Hematopoietic multipotent progenitor cell treated with erythropoietin and hydrocortisone succinate and interleukin-3 and kit ligand, for 17 days (in vitro differentiated cells): ENCODE measurements around the gene UBC.
"Not testable (repeated sequence)": the region's sequence is repeated elsewhere in the genome, so short reads cannot be mapped to it uniquely, and the experiment has no call there.

ENCODE experiments used
- DNase-seq: peaks from one replicate; pipeline ENCODE4 v3.0.0-alpha.2; 2015; ENCODE audit warnings: low spot score

Gene UBC

GRCh38 chr12:124930586-124930985 lies 16.1 kb upstream of the UBC start:
- DNase-seq: peak; percentile 10

GRCh38 chr12:124929649-124930419 lies 15.4 kb upstream of the UBC start:
- no peak for DNase-seq

- no peak for DNase-seq
Measured at GRCh38 chr12:124928912-124929530, 14.6 kb upstream of the UBC start.

- peak; percentile 75 for DNase-seq
Measured at GRCh38 chr12:124928095-124928911, 13.9 kb upstream of the UBC start.

GRCh38 chr12:124927201-124928094 lies 13.0 kb upstream of the UBC start:
- peak; percentile 96 for DNase-seq

GRCh38 chr12:124925782-124926181 lies 11.3 kb upstream of the UBC start:
- not testable (repeated sequence) for DNase-seq

GRCh38 chr12:124925117-124925516 lies 10.7 kb upstream of the UBC start:
- DNase-seq: no peak

GRCh38 chr12:124923905-124924734 lies 9.7 kb upstream of the UBC start:
- no peak for DNase-seq

- peak; percentile 81 for DNase-seq
Measured at GRCh38 chr12:124921200-124922031, 7.0 kb upstream of the UBC start.

GRCh38 chr12:124920353-124920935 lies 6.0 kb upstream of the UBC start:
- DNase-seq: peak; percentile 17

GRCh38 chr12:124919521-124920352 lies 5.3 kb upstream of the UBC start:
- DNase-seq: peak; percentile 65

GRCh38 chr12:124918622-124918988 lies 4.2 kb upstream of the UBC start:
- DNase-seq: not testable (repeated sequence)

GRCh38 chr12:124917841-124918621 lies 3.6 kb upstream of the UBC start:
- no peak for DNase-seq

GRCh38 chr12:124917135-124917840 lies 2.8 kb upstream of the UBC start:
- DNase-seq: peak; percentile 97

- peak; percentile 95 for DNase-seq
Measured at GRCh38 chr12:124916374-124917134, 2.1 kb upstream of the UBC start.
